WTC11 (cell line): ENCODE results near the gene PEAR1.

Experiments
- ATF1 ChIP-seq: sonication (generic); formaldehyde crosslinking; IDR thresholded peaks from 2 replicates; pipeline ENCODE4 v1.8.1; 2023; ENCODE audit warnings: mild to moderate bottlenecking, moderate library complexity, missing genetic modification reagents
- CREM ChIP-seq: sonication (generic); formaldehyde crosslinking; IDR thresholded peaks from 2 replicates; pipeline ENCODE4 v1.8.1; 2022; ENCODE audit warnings: mild to moderate bottlenecking, missing genetic modification reagents, moderate library complexity
- CTCF ChIP-seq: fragments of 200-600 bp; IDR thresholded peaks from 2 replicates; pipeline ENCODE4 v1.8.0; 2022; ENCODE audit warnings: antibody characterized with exemption
- FOXK1 ChIP-seq: sonication (generic); formaldehyde crosslinking; IDR thresholded peaks from 2 replicates; pipeline ENCODE4 v1.8.0; 2022; ENCODE audit warnings: mild to moderate bottlenecking, moderate library complexity, missing genetic modification reagents
- MAX ChIP-seq: sonication (generic); formaldehyde crosslinking; IDR thresholded peaks from 2 replicates; pipeline ENCODE4 v1.8.0; 2022; ENCODE audit warnings: mild to moderate bottlenecking, missing genetic modification reagents
- MXD4 ChIP-seq: fragments of 250-450 bp; sonication (Bioruptor Pico); IDR thresholded peaks from 2 replicates; pipeline ENCODE4 v1.8.0; 2021; ENCODE audit warnings: mild to moderate bottlenecking, moderate library complexity, borderline replicate concordance
- NR2C2 ChIP-seq: sonication (generic); formaldehyde crosslinking; IDR thresholded peaks from 2 replicates; pipeline ENCODE4 v1.8.0; 2022; ENCODE audit warnings: mild to moderate bottlenecking, missing genetic modification reagents
- NR3C1 ChIP-seq: sonication (generic); formaldehyde crosslinking; conservative IDR thresholded peaks from 2 replicates; pipeline ENCODE4 v1.8.1; 2023; ENCODE audit warnings: low read depth, mild to moderate bottlenecking, missing genetic modification reagents
- PRDM15 ChIP-seq: sonication (generic); formaldehyde crosslinking; IDR thresholded peaks from 2 replicates; pipeline ENCODE4 v1.8.0; 2022; ENCODE audit warnings: missing genetic modification reagents
- SP1 ChIP-seq: sonication (generic); formaldehyde crosslinking; conservative IDR thresholded peaks from 2 replicates; pipeline ENCODE4 v1.8.1; 2022; ENCODE audit warnings: missing genetic modification reagents
- TEAD4 ChIP-seq: sonication (generic); formaldehyde crosslinking; IDR thresholded peaks from 2 replicates; pipeline ENCODE4 v1.8.0; 2022; ENCODE audit warnings: mild to moderate bottlenecking, missing genetic modification reagents
- ZNF671 ChIP-seq: fragments of 250-450 bp; sonication (Bioruptor Pico); IDR thresholded peaks from 2 replicates; pipeline ENCODE4 v1.8.0; 2021; ENCODE audit warnings: mild to moderate bottlenecking
- TF ChIP-seq, protein P1 (sequence below): sonication (generic); formaldehyde crosslinking; IDR thresholded peaks from 2 replicates; pipeline ENCODE4 v1.8.1; 2022; ENCODE audit warnings: low read depth, missing genetic modification reagents, borderline replicate concordance
- TF ChIP-seq, protein P2 (sequence below): sonication (generic); formaldehyde crosslinking; IDR thresholded peaks from 2 replicates; pipeline ENCODE4 v1.8.0; 2022; ENCODE audit warnings: mild to moderate bottlenecking, missing genetic modification reagents

DNA sequence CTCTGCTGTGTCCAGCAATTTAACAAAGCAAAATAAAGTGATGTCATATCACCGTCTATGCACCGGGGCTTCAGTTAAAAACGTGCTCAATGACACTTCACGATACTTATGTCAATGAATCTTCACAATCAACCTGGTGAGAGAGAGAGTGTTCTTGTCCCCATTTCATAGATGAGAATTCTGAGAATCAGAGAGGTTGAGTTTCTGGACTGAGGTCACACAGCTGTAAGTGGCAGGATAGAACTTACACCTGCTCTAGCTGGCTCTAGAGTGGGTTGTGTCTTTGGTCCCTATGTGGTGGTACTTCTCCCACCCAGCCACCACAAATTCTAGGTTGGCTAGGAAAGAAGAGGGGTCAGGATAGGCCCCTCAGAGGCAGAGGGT is 27.7 kb upstream of the PEAR1 start:
- TF ChIP-seq SP1 (CRISPR knock-in tag) (no peak), MAX (CRISPR knock-in tag) (no peak), FOXK1 (CRISPR knock-in tag) (no peak), PRDM15 (CRISPR knock-in tag) (no peak), CTCF (no peak), ZNF671 (CRISPR knock-in tag) (no peak), NR3C1 (CRISPR knock-in tag) (no peak), TEAD4 (no peak), MXD4 (CRISPR knock-in tag) (no peak), NR2C2 (CRISPR knock-in tag) (no peak), CREM (no peak), ATF1 (CRISPR knock-in tag) (no peak)
- TF ChIP-seq, protein P1, sequence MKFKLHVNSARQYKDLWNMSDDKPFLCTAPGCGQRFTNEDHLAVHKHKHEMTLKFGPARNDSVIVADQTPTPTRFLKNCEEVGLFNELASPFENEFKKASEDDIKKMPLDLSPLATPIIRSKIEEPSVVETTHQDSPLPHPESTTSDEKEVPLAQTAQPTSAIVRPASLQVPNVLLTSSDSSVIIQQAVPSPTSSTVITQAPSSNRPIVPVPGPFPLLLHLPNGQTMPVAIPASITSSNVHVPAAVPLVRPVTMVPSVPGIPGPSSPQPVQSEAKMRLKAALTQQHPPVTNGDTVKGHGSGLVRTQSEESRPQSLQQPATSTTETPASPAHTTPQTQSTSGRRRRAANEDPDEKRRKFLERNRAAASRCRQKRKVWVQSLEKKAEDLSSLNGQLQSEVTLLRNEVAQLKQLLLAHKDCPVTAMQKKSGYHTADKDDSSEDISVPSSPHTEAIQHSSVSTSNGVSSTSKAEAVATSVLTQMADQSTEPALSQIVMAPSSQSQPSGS: no peak
- TF ChIP-seq, protein P2, sequence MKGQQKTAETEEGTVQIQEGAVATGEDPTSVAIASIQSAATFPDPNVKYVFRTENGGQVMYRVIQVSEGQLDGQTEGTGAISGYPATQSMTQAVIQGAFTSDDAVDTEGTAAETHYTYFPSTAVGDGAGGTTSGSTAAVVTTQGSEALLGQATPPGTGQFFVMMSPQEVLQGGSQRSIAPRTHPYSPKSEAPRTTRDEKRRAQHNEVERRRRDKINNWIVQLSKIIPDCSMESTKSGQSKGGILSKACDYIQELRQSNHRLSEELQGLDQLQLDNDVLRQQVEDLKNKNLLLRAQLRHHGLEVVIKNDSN (CRISPR knock-in tag): no peak
